Fibroblast of lung (primary cell): Measurements from ENCODE around the gene DUS1L. TPM values are rescaled to one million over a fixed set of nuclear protein-coding genes. Genes with fewer than 3 reads are reported as not detected.

Experiments
- DNase-seq, 2 donors: peaks; one replicate each; pipeline versions ENCODE4 v3.0.0 to v3.0.0-alpha.2; 2010; ENCODE audit warnings: low read depth in 2 of 2
- H2AFZ ChIP-seq: 2 replicates; pipeline ENCODE4 v1.5.1; 2012; ENCODE audit warnings: low read length, control low read depth, inconsistent platforms
- H3K27ac ChIP-seq: 2 replicates; pipeline ENCODE4 v1.5.1; 2011; ENCODE audit warnings: low read length, control low read depth; ENCODE audit not compliant: insufficient read depth
- H3K27me3 ChIP-seq: 2 replicates; pipeline ENCODE4 v1.5.1; 2011; ENCODE audit warnings: mild to moderate bottlenecking, low read length; ENCODE audit not compliant: control insufficient read depth, insufficient read depth
- H3K36me3 ChIP-seq: 2 replicates; pipeline ENCODE4 v1.5.1; 2011; ENCODE audit warnings: low read length; ENCODE audit not compliant: control insufficient read depth, insufficient read depth
- H3K4me1 ChIP-seq: 2 replicates; pipeline ENCODE4 v1.5.1; 2011; ENCODE audit warnings: low read length; ENCODE audit not compliant: control insufficient read depth, insufficient read depth; ENCODE audit errors: extremely low read depth
- H3K4me2 ChIP-seq: 2 replicates; pipeline ENCODE4 v1.5.1; 2011; ENCODE audit warnings: low read length, control low read depth; ENCODE audit not compliant: insufficient read depth; ENCODE audit errors: extremely low read depth
- H3K4me3 ChIP-seq, 4 experiments: fragments of 200-600 bp in 1 of 4; sonication (generic) in 1 of 4; replicated peaks in 1 of 4; 2 replicates each; pipeline ENCODE4 v1.5.1; 2011 to 2016; ENCODE audit warnings: low read length in 4 of 4, low read depth in 3 of 4, mild to moderate bottlenecking in 3 of 4, control low read depth in 2 of 4, inconsistent platforms in 1 of 4, mixed read lengths in 1 of 4; ENCODE audit not compliant: insufficient read depth in 1 of 4; ENCODE audit errors: control extremely low read depth in 1 of 4
- H3K79me2 ChIP-seq: 2 replicates; pipeline ENCODE4 v1.5.1; 2012; ENCODE audit warnings: mild to moderate bottlenecking, low read length, inconsistent platforms; ENCODE audit not compliant: control insufficient read depth, insufficient read depth
- H3K9ac ChIP-seq: 2 replicates; pipeline ENCODE4 v1.5.1; 2011; ENCODE audit warnings: mild to moderate bottlenecking, low read length, control low read depth; ENCODE audit not compliant: insufficient read depth
- H3K9me3 ChIP-seq: 2 replicates; pipeline ENCODE4 v1.5.1; 2012; ENCODE audit warnings: low read depth, low read length; ENCODE audit not compliant: control insufficient read depth, insufficient read depth
- H4K20me1 ChIP-seq: 2 replicates; pipeline ENCODE4 v1.5.1; 2011; ENCODE audit warnings: low read length; ENCODE audit not compliant: control insufficient read depth, insufficient read depth; ENCODE audit errors: extremely low read depth
- EZH2 ChIP-seq: IDR thresholded peaks from 2 replicates; pipeline ENCODE4 v1.5.1; 2012; ENCODE audit warnings: low read length, control low read depth, mild to moderate bottlenecking; ENCODE audit errors: missing control alignments
- polyA plus RNA-seq, 2 donors: library from polyadenylated mRNA; depleted of rRNA in 1 of 2; stranded (reverse) in 1 of 2; unstranded in 1 of 2; fragments of >200 nt; gene quantifications; 2 replicates each; pipeline ENCODE4 v1.2.1, GENCODE V29; 2011 to 2012; ENCODE audit warnings: missing spikeins in 1 of 2
- total RNA-seq: library from RNA; depleted of rRNA; stranded (reverse); fragments of >200 nt; gene quantifications from 2 replicates; pipeline ENCODE4 v1.2.1, GENCODE V29; 2014
- TF ChIP-seq, protein P1 (sequence below), 2 donors: IDR thresholded peaks in 1 of 2; conservative IDR thresholded peaks in 1 of 2; 1 replicate in 1 of 2; 2 replicates in 1 of 2; pipeline ENCODE4 v1.5.1; 2011 to 2012; ENCODE audit warnings: low read length in 2 of 2, control low read depth in 1 of 2, inconsistent platforms in 1 of 2, low read depth in 1 of 2, mild to moderate bottlenecking in 1 of 2

The DUS1L gene
- total and polyA plus RNA-seq, 2 donors (not counting 1 experiment from before 2014, with no cell fraction given), result 24.6 to 41.0 TPM

- Histone ChIP-seq H3K36me3 (peaks cover 23% of the 10 kb centered on the region), H3K27ac (peak within 1 kb of the TSS; percentile 89), H3K9me3 (no peaks in the 10 kb centered on the region), H3K27me3 (no peaks in the 10 kb centered on the region), H4K20me1 (peaks cover 1% of the 10 kb centered on the region), H3K9ac (peak within 1 kb of the TSS; percentile 83), H2AFZ (peak within 1 kb of the TSS; percentile 57), H3K4me2 (peak within 1 kb of the TSS; percentile 95), H3K79me2 (peaks cover 40% of the 10 kb centered on the region), H3K4me1 (peaks cover 14% of the 10 kb centered on the region), H3K4me3 (peak within 1 kb of the TSS; percentile 65 to 83 (median 82))
- no peak for TF ChIP-seq EZH2
- TF ChIP-seq, protein P1, sequence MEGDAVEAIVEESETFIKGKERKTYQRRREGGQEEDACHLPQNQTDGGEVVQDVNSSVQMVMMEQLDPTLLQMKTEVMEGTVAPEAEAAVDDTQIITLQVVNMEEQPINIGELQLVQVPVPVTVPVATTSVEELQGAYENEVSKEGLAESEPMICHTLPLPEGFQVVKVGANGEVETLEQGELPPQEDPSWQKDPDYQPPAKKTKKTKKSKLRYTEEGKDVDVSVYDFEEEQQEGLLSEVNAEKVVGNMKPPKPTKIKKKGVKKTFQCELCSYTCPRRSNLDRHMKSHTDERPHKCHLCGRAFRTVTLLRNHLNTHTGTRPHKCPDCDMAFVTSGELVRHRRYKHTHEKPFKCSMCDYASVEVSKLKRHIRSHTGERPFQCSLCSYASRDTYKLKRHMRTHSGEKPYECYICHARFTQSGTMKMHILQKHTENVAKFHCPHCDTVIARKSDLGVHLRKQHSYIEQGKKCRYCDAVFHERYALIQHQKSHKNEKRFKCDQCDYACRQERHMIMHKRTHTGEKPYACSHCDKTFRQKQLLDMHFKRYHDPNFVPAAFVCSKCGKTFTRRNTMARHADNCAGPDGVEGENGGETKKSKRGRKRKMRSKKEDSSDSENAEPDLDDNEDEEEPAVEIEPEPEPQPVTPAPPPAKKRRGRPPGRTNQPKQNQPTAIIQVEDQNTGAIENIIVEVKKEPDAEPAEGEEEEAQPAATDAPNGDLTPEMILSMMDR (conservative IDR thresholded peaks at IDR 0.05 in 1 of 2, IDR thresholded peaks at IDR 0.05 in 1 of 2; ENCODE audit: low read depth in 1 of 2, low read length in 2 of 2), result peak; percentile 18 to 36
- peak; percentile 92 to 95 for DNase-seq
These were observed 32.8 kb upstream of the DUS1L start, which contains the start of gene FASN for GRCh38 chr17:82098169-82098938. Gene FASN, minus strand, starts transcription at chr17:82098236. Its CDS starts 1,791 bp downstream, at chr17:82096445.

DNA sequence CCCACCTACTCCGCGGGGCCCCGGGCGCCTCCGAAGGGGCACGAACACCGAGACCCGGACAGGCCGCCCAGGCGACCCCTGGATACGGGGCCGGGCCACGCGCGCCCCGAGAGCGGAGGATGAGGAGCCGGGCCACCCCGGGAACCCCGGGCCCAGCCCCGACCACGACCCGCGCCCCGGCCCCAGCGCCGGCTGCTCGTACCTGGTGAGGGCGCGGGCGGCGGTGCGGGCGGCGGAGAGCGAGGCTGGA is 32.2 kb upstream of the DUS1L start:
- Histone ChIP-seq H3K4me2 (no peak overlapping the region), H2AFZ (no peak overlapping the region), H3K4me1 (peaks cover 14% of the 10 kb centered on the region), H3K36me3 (peaks cover 27% of the 10 kb centered on the region), H3K4me3 (peak overlapping the region; percentile 34 to 83 (median 82)), H3K79me2 (peaks cover 44% of the 10 kb centered on the region), H3K27me3 (no peaks in the 10 kb centered on the region), H3K9ac (peak overlapping the region; percentile 83), H3K9me3 (no peaks in the 10 kb centered on the region), H3K27ac (peak overlapping the region; percentile 77), H4K20me1 (peaks cover 1% of the 10 kb centered on the region)
- no peak for DNase-seq
- TF ChIP-seq, protein P1 (conservative IDR thresholded peaks at IDR 0.05 in 1 of 2, IDR thresholded peaks at IDR 0.05 in 1 of 2; ENCODE audit: low read depth in 1 of 2, low read length in 2 of 2), result no peak
- no peak for TF ChIP-seq EZH2

GRCh38 chr17:82097184-82097918 is 31.7 kb upstream of the DUS1L start:
- Histone ChIP-seq H3K9me3 (no peaks in the 10 kb centered on the region), H3K9ac (peak overlapping the region; percentile 83), H4K20me1 (peaks cover 1% of the 10 kb centered on the region), H3K27me3 (no peaks in the 10 kb centered on the region), H3K4me3 (peak overlapping the region; percentile 65 to 83 (median 82)), H3K36me3 (peaks cover 27% of the 10 kb centered on the region), H3K4me2 (peak overlapping the region; percentile 95), H3K27ac (peak overlapping the region; percentile 77), H2AFZ (no peak overlapping the region), H3K79me2 (peaks cover 44% of the 10 kb centered on the region), H3K4me1 (peaks cover 14% of the 10 kb centered on the region)
- DNase-seq, result peak; percentile 47 to 58
- TF ChIP-seq, protein P1 (conservative IDR thresholded peaks at IDR 0.05 in 1 of 2, IDR thresholded peaks at IDR 0.05 in 1 of 2; ENCODE audit: low read depth in 1 of 2, low read length in 2 of 2), result no peak
- no peak for TF ChIP-seq EZH2
